T-helper 1 cell (primary cell): ENCODE data around the gene MON1A.
A peak's percentile ranks its signal among the peaks of the same experiment; 100 is the strongest.
"Not testable (repeated sequence)": the region's sequence is repeated elsewhere in the genome, so short reads cannot be mapped to it uniquely, and the experiment has no call there.

Experiments used
- DNase-seq, 5 donors: peaks; one replicate each; pipeline ENCODE4 v3.0.0-alpha.2; 2012 to 2020
- total RNA-seq, 4 donors: gene quantifications; one replicate each; lab custom pipeline; 2026; lab: John Stamatoyannopoulos, UW

The MON1A gene
- 4.5 to 9.6 (median 6.5) reads per million in 4 donors for total RNA-seq

- DNase-seq, result peak; percentile 69 to 84 (median 78)
Measured at GRCh38 chr3:49929291-49930167, at the start of gene MON1A. Gene MON1A, minus strand, starts transcription at chr3:49929811. Its CDS starts 16,465 bp downstream, at chr3:49913346.

- DNase-seq, result no peak
Measured at GRCh38 chr3:49976942-49977341, 47.3 kb upstream of the MON1A start.

GRCh38 chr3:49972656-49973055 lies 43.0 kb upstream of the MON1A start:
- DNase-seq, result no peak

DNA sequence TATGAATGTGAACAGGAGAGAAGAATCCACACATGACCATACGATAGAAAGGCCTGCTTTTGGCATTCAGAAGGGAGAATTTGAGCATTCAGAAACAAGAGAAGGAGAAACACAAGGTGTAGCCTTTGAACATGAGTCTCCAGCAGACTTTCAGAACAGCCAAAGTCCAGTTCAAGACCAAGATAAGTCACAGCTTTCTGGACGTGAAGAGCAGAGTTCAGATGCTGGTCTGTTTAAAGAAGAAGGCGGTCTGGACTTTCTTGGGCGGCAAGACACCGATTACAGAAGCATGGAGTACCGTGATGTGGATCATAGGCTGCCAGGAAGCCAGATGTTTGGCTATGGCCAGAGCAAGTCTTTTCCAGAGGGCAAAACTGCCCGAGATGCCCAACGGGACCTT lies 38.7 kb upstream of the MON1A start:
- DNase-seq, result no peak

GRCh38 chr3:49967291-49967690 lies 37.7 kb upstream of the MON1A start:
- DNase-seq, result no peak

DNA sequence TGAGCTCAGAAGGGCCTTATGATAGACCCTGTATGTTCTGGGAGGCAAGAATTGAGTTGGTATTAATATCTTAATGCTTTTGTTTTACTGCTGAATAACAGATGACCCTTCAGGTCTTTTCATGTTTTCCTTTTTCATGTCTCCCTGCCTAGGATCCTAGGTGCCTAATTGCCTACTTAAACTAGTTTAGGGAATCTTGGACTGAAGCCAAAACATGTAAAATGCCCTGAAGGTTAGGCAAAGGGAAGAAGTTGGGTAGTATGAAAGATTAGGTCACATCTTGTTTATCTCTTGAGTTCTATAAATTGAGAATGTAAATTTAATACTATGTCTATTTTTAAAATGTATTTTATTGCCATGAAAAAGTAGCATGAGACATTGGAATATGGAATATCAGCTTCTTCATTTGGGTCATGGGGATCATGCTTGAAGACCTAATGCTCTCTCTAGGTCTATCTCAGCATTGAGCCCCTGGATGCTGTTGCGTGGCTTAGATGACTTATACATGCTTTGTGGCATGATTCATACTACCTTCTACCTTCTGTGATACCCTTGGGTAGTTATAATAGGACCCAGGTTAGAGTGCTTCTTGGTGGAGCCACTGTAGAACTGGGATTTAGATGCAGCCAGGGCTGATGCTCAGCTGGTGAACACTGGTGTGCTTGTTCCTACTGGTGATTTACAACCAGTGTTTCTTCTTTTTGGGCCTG lies 36.8 kb upstream of the MON1A start:
- no peak for DNase-seq

GRCh38 chr3:49955636-49956035 lies 26.0 kb upstream of the MON1A start:
- no peak for DNase-seq

GRCh38 chr3:49952924-49953323 lies 23.3 kb upstream of the MON1A start:
- DNase-seq, result no peak

DNA sequence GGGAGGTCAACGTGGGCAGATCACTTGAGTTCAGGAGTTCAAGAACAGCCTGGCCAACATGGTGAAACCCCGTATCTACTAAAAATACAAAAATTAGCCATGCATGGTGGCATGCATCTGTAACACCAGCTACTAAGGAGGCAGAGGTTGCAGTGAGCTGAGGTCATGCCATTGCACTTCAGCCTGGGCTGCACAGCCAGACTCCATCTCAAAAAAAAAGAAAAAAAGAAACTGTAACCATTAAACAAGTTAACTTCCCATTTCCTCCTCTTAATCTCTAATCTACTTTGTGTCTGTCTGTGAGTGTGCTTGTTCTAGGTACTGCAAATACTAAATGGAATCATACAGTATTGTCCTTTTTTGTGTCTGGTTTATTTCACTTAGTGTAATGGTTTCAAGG lies 13.0 kb upstream of the MON1A start:
- no peak for DNase-seq

GRCh38 chr3:49940667-49941249 lies 11.1 kb upstream of the MON1A start:
- DNase-seq, result no peak

- peak; percentile 86 to 98 (median 92) for DNase-seq
Measured at GRCh38 chr3:49939858-49940666, 10.5 kb upstream of the MON1A start, which contains the start of gene RBM6. Gene RBM6, plus strand, starts transcription at chr3:49940150. Its CDS starts 22,492 bp downstream, at chr3:49962642.

DNA sequence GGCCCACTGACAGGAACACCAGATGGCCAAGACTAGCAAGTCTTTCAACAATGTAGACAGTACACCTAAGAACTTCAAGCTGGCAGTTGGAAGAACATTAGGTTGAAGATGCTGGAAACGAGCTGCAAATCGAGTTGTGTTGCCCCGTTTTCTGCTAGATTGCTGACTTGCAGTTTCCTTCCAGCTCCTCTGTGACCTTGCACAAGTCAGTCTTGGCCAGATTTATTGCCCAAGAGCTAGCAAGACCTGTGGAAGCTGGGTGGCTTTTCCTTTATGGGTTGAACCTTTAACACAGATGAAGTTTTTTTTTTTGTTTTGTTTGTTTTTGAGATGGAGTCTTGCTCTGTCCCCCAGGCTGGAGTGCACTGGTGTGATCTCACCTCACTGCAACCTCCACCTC lies 7.5 kb upstream of the MON1A start:
- no peak for DNase-seq

- DNase-seq, result not testable (repeated sequence)
Measured at GRCh38 chr3:49932281-49932680, 2.7 kb upstream of the MON1A start.

DNA sequence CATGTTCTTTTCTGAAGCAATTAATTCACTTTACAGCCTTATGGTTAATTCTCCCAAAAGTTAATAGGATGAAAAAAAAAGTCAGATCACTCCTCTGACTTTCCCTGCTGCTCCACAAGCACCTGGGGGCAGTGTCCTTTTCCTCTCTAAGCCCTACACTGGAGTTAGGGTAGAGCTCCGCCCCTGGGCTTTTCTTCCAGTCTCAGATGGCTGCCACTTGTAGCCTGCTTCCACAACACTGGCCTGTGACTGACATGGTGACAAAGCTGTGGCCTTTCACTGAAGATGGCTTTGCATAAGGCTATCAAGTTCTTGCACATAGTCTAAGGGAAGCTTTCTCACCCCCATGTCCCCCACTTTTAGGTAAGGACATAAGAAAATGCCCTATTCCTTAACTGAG lies 1.3 kb upstream of the MON1A start:
- no peak for DNase-seq

- no peak for DNase-seq
Measured at GRCh38 chr3:49930168-49930690, 618 bp upstream of the MON1A start.

GRCh38 chr3:49928481-49929017 lies 1.1 kb downstream of the MON1A start:
- DNase-seq, result no peak

- DNase-seq, result no peak
Measured at GRCh38 chr3:49927798-49928197, 1.8 kb downstream of the MON1A start.

DNA sequence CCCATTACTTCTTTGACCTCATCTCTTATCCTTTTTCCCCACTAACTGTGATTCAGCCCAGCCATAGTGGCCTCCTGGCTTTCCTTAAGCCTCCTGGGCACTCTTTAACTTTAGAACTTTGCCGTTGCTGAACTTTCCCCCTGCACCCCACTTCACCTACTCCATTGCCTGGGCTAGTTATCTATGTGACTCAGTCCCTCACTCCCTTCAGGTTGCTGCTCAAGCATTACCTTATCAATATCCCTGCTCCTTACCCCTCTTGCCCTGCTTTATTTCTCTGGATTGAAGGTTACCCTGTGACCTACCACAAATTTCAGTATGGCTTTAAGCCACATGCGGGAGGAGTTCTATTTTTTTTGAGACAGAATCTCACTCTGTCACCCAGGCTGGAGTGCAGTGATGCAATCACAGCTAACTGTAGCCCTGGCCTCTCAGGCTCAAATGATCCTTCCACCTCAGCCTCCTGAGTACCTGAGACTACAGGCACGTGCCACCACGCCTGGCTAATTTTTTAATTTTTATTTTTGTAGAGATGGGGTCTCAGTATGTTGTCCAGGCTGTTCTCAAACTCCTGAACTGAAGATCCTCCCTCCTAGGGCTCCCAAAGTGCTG lies 3.4 kb downstream of the MON1A start:
- DNase-seq, result no peak

DNA sequence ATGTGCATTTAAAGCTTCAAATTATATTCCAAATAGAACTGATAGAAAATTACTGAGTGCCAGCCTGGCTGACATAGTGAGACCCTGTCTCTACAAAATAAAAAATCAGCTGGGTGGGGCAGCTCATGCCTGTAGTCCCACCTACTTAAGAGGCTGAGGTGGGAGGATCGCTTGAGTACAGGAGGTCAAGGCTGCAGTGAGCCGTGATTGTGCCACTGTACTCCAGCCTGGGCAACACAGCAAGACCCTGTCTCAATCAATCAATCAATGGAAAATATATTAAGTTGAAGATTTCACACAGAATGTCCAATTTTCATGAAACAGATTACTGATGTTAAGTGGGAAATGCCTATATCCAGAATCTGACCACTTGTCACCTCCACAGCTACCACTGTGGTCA lies 4.1 kb downstream of the MON1A start:
- DNase-seq, result no peak

GRCh38 chr3:49924683-49925082 lies 4.9 kb downstream of the MON1A start:
- no peak for DNase-seq

DNA sequence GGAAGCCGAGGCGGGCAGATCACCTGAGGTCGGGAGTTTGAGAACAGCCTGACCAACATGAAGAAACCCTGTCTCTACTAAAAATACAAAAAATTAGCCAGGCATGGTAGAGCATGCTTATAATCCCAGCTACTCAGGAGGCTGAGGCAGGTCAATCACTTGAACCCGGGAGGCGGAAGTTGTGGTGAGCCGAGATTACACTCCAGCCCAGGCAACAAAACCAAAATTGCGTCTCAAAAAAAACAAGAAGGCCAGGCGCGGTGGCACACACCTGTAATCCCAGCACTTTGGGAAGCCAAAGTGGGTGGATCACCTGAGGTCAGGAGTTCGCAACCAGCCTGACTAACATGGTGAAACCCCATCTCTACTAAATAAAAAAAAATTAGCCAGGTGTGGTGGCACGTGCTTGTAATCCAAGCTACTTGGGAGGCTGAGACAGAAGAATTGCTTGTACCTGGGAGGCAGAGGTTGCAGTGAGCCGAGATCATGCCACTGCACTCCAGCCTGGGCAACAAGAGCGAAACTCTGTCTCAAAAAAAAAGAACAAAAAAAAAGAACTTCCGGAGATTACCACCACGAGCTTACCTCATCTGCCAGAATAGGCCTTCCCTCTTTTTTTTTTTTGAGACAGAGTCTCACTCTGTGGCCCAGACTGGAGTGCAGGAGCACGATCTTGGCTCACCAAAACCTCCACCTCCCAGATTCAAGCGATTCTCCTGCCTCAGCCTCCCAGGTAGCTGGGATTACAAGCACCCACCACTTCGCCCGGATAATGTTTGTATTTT lies 11.6 kb downstream of the MON1A start:
- not testable (repeated sequence) for DNase-seq
